Testis (tissue), 5 donors: ENCODE data around the gene CFAP65. TPM values are rescaled to one million over a fixed set of nuclear protein-coding genes. Genes with fewer than 3 reads are reported as not detected.

Experiments
- DNase-seq: peaks from one replicate; pipeline ENCODE4 v3.0.0-alpha.2; 2019
- H3K27ac ChIP-seq, 2 donors: fragments of 200-600 bp; sonication (generic); one replicate each; pipeline ENCODE4 v1.5.1; 2019
- H3K27me3 ChIP-seq: fragments of 200-600 bp; sonication (generic); one replicate; pipeline ENCODE4 v1.5.1; 2019
- H3K36me3 ChIP-seq: fragments of 200-600 bp; sonication (generic); one replicate; pipeline ENCODE4 v1.5.1; 2017; ENCODE audit warnings: low read depth; ENCODE audit errors: missing control alignments
- H3K4me1 ChIP-seq: fragments of 200-600 bp; sonication (generic); one replicate; pipeline ENCODE4 v1.5.1; 2019
- H3K4me3 ChIP-seq, 2 donors: fragments of 200-600 bp; sonication (generic); one replicate each; pipeline ENCODE4 v1.5.1; 2017 to 2019
- H3K9me3 ChIP-seq: fragments of 200-600 bp; sonication (generic); one replicate; pipeline ENCODE4 v1.5.1; 2017
- POLR2A ChIP-seq: fragments of 450-650 bp; IDR thresholded peaks from one replicate; pipeline ENCODE4 v1.6.1; 2017; ENCODE audit warnings: antibody characterized with exemption, mild to moderate bottlenecking, moderate library complexity
- WGBS, 2 donors: methylation state at CpG; one replicate each; pipeline ENCODE4 v1.1.5; 2018; 5-methylcytosine and 5-hydroxymethylcytosine counted together
- intact Hi-C: fragments of 100-400 bp; cut with DNase I; formaldehyde crosslinking; loops from one replicate; pipeline ENCODE4 v1.15.1; 2023; ENCODE audit warnings: low total_unique reads
- long read RNA-seq, 2 donors: transcript quantifications; one replicate each; lab custom pipeline, GENCODE V29; 2026
- polyA plus RNA-seq: library from polyadenylated mRNA; stranded (reverse); fragments of 350-450 nt; fragmentation: Illumina TruSeq; extraction: RNeasy Lipid Tissue Mini Kit (QIAGEN cat#74804); gene quantifications from one replicate; pipeline ENCODE4 v1.2.3, GENCODE V29; 2014; ENCODE audit warnings: low read depth, low replicate concordance; ENCODE audit not compliant: insufficient read depth
- total RNA-seq, 2 donors: library from RNA; depleted of rRNA; stranded (reverse); fragments of >200 nt; gene quantifications; one replicate each; pipeline ENCODE4 v1.2.3, GENCODE V29; 2016
- TF ChIP-seq, protein P1 (sequence below), 3 experiments: fragments of 450-650 bp in 2 of 3; fragments of 200-600 bp in 1 of 3; sonication (generic) in 1 of 3; IDR thresholded peaks; one replicate each; pipeline ENCODE4 v1.5.1; 2016 to 2019; ENCODE audit warnings: antibody characterized with exemption in 3 of 3, mild to moderate bottlenecking in 2 of 3, moderate library complexity in 1 of 3

The CFAP65 gene, protein sequence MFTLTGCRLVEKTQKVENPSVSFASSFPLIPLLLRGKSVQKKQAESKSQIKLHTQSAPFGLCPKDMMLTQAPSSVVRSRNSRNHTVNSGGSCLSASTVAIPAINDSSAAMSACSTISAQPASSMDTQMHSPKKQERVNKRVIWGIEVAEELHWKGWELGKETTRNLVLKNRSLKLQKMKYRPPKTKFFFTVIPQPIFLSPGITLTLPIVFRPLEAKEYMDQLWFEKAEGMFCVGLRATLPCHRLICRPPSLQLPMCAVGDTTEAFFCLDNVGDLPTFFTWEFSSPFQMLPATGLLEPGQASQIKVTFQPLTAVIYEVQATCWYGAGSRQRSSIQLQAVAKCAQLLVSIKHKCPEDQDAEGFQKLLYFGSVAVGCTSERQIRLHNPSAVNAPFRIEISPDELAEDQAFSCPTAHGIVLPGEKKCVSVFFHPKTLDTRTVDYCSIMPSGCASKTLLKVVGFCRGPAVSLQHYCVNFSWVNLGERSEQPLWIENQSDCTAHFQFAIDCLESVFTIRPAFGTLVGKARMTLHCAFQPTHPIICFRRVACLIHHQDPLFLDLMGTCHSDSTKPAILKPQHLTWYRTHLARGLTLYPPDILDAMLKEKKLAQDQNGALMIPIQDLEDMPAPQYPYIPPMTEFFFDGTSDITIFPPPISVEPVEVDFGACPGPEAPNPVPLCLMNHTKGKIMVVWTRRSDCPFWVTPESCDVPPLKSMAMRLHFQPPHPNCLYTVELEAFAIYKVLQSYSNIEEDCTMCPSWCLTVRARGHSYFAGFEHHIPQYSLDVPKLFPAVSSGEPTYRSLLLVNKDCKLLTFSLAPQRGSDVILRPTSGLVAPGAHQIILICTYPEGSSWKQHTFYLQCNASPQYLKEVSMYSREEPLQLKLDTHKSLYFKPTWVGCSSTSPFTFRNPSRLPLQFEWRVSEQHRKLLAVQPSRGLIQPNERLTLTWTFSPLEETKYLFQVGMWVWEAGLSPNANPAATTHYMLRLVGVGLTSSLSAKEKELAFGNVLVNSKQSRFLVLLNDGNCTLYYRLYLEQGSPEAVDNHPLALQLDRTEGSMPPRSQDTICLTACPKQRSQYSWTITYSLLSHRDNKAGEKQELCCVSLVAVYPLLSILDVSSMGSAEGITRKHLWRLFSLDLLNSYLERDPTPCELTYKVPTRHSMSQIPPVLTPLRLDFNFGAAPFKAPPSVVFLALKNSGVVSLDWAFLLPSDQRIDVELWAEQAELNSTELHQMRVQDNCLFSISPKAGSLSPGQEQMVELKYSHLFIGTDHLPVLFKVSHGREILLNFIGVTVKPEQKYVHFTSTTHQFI (N-terminal part only)
- total RNA-seq: 10 to 100 TPM; 15.5 to 23.7 TPM
- polyA plus RNA-seq: 42.9 TPM
- long read RNA-seq, donor 1, partial matches to known transcripts: 0 of 1 reads
- long read RNA-seq, donor 1, other reads (novel, unspliced or antisense): 0 of 1 reads
- long read RNA-seq, donor 2: 0 reads

DNA sequence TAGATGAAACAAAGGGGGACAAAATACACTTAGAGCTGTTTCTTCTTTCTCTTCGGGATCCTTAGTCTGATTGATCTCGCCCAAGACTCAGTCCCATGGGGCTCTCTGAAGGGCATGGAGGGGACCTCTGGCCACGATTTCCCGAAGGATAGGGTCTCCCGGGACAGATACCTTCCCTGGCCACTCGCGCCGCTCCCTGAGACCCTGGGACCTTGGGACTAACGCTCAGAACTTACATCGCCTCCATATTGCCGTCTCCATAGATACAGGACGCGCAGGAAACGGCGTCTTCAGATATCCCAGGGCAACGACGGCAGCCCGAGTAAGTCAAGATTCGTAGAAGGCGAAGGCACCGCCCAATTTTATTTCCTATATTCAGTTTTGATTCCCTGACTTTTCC is at the start of gene CFAP65:
Gene CFAP65 (minus strand): TSS at position 265 of the 400 bp plus-strand sequence. CDS start 2,468 bp downstream, outside the sequence.
- 1% methylated on average over 17 to 21 of the region's 21 CpGs for WGBS, 2 donors
- no peaks in the 10 kb centered on the region for H3K27me3 ChIP-seq
- no peak within 1 kb of the TSS for H3K27ac ChIP-seq
- intact Hi-C loops: no loop called here
- no peak for TF ChIP-seq POLR2A
- TF ChIP-seq, protein P1, sequence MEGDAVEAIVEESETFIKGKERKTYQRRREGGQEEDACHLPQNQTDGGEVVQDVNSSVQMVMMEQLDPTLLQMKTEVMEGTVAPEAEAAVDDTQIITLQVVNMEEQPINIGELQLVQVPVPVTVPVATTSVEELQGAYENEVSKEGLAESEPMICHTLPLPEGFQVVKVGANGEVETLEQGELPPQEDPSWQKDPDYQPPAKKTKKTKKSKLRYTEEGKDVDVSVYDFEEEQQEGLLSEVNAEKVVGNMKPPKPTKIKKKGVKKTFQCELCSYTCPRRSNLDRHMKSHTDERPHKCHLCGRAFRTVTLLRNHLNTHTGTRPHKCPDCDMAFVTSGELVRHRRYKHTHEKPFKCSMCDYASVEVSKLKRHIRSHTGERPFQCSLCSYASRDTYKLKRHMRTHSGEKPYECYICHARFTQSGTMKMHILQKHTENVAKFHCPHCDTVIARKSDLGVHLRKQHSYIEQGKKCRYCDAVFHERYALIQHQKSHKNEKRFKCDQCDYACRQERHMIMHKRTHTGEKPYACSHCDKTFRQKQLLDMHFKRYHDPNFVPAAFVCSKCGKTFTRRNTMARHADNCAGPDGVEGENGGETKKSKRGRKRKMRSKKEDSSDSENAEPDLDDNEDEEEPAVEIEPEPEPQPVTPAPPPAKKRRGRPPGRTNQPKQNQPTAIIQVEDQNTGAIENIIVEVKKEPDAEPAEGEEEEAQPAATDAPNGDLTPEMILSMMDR (IDR thresholded peaks at IDR 0.05): no peak
- no peaks in the 10 kb centered on the region for H3K9me3 ChIP-seq
- H3K36me3 ChIP-seq: no peaks in the 10 kb centered on the region
- peak; percentile 83 for DNase-seq
- H3K4me3 ChIP-seq: peak within 1 kb of the TSS; percentile 39 to 56
- no peaks in the 10 kb centered on the region for H3K4me1 ChIP-seq

DNA sequence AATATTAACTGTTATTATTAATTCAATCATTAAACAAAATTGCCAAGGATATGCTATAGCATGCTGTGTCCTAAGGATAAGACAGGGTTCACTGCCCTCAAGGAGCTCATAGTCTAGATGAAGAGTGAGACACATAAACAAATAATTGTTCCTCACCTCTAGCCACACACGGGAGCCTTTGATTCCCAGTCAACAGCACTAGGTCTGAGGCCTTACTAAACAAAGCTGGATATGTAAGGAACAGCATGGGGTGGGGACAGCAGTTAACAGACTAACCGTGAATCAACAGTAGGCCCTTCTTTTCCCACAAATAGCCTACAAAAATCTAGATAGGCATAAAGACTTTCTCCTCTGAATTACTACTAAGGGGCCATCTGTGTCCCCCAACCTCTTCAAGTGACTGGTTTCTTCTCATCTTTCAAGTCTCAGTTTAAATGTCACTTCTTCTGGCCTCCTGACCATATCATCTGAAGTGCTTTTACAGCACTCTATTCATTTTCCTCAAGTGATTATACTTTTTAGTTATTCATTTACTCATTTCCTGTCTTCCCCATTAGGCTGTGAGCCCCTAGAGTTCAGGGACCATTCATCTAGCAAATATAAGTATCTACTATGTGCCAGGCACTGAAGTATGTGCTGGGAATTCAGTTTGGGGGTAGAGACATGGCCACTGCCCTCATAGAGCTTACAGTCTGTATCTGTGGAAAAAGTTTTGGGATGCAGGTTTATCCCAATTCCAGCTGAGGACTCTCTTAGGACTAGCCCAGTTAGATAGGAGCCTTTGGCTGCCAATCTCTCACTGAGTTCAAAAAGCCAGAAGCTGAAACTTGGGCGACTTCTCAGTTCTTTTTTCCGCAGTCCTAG is 49.4 kb upstream of the CFAP65 start:
- TF ChIP-seq, protein P1 (IDR thresholded peaks at IDR 0.05): no peak
- no peak for DNase-seq
- no peaks in the 10 kb centered on the region for H3K27me3 ChIP-seq
- intact Hi-C loops: no loop called here
- H3K9me3 ChIP-seq: no peaks in the 10 kb centered on the region
- H3K27ac ChIP-seq: no peak overlapping the region
- no peak overlapping the region for H3K4me3 ChIP-seq
- WGBS, 2 donors: 68 to 82% methylated on average over 4 of the region's 4 CpGs
- H3K4me1 ChIP-seq: no peaks in the 10 kb centered on the region
- no peaks in the 10 kb centered on the region for H3K36me3 ChIP-seq

DNA sequence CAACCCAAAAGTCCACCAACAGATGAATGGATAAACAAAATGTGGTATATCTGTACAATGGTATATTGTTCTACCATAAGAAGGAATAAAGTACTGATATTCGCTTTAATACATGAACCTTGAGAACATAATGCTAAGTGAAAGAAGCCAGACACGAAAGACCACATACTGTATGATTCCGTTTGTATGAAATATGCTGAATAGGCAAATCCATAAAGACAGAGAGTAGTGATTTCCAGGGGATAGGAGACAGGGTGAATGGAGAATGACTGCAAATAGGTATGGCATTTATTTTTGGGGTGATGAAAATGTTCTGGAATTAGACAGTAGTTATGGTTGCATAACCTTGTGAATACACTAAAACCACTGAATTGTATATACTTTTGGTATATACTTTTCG is 48.0 kb upstream of the CFAP65 start:
- intact Hi-C loops: no loop called here
- Histone ChIP-seq H3K36me3 (no peaks in the 10 kb centered on the region), H3K27ac (no peak overlapping the region), H3K9me3 (no peaks in the 10 kb centered on the region), H3K27me3 (no peaks in the 10 kb centered on the region), H3K4me3 (no peak overlapping the region), H3K4me1 (no peaks in the 10 kb centered on the region)
- TF ChIP-seq, protein P1 (IDR thresholded peaks at IDR 0.05): no peak
- TF ChIP-seq POLR2A: no peak
- DNase-seq: no peak
- 95 to 97% methylated on average over 4 of the region's 4 CpGs for WGBS, 2 donors

DNA sequence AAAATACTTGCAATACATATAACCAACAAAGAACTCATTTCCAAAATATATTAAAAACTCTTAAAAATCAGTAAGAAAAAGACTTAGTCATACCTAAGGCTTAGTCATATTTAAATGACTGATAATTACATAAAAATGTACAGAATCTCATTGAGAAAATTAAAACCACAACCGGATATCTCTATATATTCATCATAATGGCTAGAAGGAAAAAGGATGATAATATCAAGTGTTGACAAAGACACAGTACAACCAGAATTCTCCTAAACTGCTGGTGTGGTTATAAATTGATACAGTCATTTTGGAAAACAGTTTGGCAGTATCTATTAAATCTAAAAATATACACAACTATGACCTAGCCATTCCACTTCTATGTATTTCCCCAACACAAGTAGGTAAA is 46.5 kb upstream of the CFAP65 start:
- Histone ChIP-seq H3K27ac (no peak overlapping the region), H3K27me3 (no peaks in the 10 kb centered on the region), H3K4me3 (no peak overlapping the region), H3K4me1 (no peaks in the 10 kb centered on the region), H3K9me3 (no peaks in the 10 kb centered on the region), H3K36me3 (no peaks in the 10 kb centered on the region)
- intact Hi-C loops: no loop called here
- DNase-seq: no peak
- WGBS, 2 donors: 94 to 100% methylated on average over 1 of the region's 1 CpG
- TF ChIP-seq, protein P1 (IDR thresholded peaks at IDR 0.05): no peak
- TF ChIP-seq POLR2A: no peak
